Pulmonary artery endothelial cell (primary cell): ENCODE results near the gene ABCC9. TPM values are rescaled to one million over a fixed set of nuclear protein-coding genes. Genes with fewer than 3 reads are reported as not detected.

Source experiments
- DNase-seq: peaks from one replicate; pipeline ENCODE4 v3.0.0-alpha.2; 2011; ENCODE audit warnings: low read depth, low spot score
- total RNA-seq: library from RNA; depleted of rRNA; stranded (reverse); fragments of >200 nt; gene quantifications from 2 replicates; pipeline ENCODE4 v1.2.3, GENCODE V29; 2014

ABCC9 gene
- under 0.01 TPM in 1 of 2 replicates, not detected in the other for total RNA-seq

- no peak for DNase-seq
Observed at GRCh38 chr12:21940549-21941505, at the start of gene ABCC9. Gene ABCC9, minus strand, starts transcription at chr12:21941426. Its CDS starts 4,752 bp downstream, at chr12:21936674.

GRCh38 chr12:21989819-21990412, 48.7 kb upstream of the ABCC9 start:
- DNase-seq, result no peak

- no peak for DNase-seq
Observed at GRCh38 chr12:21988619-21989018, 47.4 kb upstream of the ABCC9 start.

GRCh38 chr12:21987755-21988154, 46.5 kb upstream of the ABCC9 start:
- no peak for DNase-seq

DNA sequence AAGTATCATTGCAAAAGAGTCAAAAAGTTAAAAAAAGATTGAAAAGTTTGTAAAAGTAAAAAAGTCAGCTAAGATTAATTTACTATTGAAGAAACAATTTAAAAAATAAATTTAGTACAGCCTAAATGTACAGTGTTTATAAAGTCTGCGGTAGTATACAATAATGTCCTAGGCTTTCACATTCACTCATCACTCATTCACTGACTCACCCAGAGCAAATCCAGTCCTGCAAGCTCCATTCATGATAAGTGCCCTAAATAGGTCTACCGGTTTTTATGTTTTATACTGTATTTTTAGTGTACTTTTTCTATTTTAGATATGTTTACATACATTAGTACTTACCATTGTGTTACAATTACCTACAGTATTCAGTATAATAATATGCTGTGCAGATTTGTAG, 43.9 kb upstream of the ABCC9 start:
- DNase-seq, result no peak

DNA sequence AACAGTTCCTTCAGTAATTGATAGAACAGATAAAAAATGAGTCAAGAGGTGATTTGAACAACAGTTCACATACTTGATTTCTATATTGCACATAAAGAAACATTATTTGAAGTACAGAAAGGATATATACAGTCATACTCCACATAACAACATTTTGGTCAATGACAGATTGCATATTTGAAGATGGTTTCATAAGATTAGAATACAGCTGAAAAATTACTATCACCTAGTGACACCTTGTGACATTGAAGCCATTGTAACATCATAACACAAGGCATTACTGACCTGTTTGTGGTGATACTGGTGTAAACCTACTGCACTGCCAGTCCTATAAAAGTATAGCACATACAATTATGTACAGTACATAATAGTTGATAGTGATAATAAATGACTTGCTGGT, 43.1 kb upstream of the ABCC9 start:
- no peak for DNase-seq

DNA sequence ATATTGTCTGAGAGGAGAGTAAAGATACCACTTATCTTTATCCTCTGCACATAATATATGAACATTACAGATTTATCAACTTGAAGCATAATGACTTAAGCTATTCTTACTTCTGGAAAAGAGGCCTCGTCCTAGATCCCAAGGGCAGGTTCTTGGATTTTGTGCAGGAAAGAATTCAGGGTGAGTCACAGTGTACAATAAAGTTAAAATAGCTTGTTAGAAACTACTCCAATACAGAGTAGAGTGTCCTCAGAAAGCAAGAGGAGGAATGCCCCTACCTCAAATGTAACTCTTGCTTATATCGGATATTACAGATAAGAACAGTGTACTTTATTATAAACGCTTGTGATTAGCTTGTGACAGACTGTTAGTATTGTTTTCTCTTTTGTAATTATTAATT, 41.9 kb upstream of the ABCC9 start:
- DNase-seq, result no peak

- DNase-seq, result no peak
Observed at GRCh38 chr12:21980544-21980943, 39.3 kb upstream of the ABCC9 start.

DNA sequence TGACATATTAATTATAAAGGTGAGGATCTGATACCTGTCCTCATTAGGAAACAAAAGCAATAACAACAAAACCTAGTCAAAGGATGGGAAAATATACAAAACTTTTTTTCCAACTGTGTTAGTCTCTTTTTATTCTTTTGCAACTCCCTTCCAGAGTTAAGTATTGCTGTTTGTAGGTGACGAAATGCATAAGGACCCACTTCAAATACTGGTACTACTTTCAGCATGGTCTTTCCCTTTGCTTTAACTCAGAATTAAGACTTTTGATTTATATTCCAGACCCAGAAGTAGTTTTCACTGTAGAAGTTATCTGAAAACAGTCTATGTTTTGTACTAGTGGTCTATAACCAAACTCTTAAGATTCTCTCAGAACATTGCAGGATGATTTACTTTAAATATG, 34.1 kb upstream of the ABCC9 start:
- DNase-seq, result no peak

- DNase-seq, result no peak
Observed at GRCh38 chr12:21973221-21973620, 32.0 kb upstream of the ABCC9 start.

DNA sequence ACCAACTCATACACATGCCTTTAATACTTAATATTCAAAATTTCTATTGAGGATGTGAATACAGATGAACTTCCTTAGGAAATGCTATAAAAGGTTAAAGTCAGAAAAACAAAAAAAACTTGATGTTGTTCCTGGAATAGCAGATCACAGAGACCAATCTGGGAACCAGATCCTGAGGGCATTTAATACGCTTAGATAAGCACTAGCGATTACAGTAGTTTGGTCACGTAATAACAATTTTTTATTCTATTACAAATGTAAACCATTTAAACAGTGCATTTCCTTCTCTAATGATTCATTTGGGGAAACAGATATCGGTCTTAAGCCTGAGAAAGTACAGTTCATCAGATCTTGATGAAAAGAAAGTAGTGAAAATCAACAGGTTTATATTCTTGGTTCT, 30.8 kb upstream of the ABCC9 start:
- DNase-seq, result no peak

GRCh38 chr12:21971344-21971743, 30.1 kb upstream of the ABCC9 start:
- no peak for DNase-seq

DNA sequence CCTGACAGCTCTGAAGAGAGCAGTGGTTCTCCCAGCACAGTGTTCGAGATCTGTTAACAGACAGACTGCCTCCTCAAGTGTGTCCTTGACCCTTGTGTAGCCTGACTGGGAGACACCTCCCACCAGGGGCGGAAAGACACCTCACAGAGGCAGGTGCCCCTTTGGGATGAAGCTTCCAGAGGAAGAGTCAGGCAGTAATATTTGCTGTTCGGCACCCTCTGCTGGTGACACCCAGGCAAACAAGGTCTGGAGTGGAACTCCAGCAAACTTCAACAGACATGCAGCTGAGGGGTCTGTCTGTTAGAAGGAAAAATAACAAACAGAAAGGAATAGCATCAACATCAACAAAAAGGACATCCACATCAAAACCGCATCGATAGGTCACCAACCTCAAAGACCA, 21.6 kb upstream of the ABCC9 start:
- DNase-seq, result no peak

DNA sequence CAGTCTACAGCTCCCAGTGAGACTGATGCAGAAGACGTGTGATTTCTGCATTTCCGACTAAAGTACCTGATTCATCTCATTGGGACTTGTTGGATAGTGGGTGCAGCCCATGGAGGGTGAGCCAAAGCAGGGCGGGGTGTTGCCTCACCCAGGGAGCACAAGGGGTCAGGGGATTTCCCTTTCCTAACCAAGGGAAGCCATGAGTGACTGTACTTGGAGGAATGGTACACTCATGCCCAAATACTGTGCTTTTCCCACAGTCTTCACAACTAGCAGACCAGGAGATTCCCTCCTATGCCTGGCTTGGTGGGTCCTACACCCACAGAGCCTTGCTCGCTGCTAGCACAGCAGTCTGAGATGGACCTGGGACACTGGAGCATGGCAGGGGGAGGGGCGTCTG, 21.0 kb upstream of the ABCC9 start:
- DNase-seq, result no peak

- DNase-seq, result no peak
Observed at GRCh38 chr12:21950649-21951048, 9.4 kb upstream of the ABCC9 start.

GRCh38 chr12:21949036-21949435, 7.8 kb upstream of the ABCC9 start:
- DNase-seq, result no peak

DNA sequence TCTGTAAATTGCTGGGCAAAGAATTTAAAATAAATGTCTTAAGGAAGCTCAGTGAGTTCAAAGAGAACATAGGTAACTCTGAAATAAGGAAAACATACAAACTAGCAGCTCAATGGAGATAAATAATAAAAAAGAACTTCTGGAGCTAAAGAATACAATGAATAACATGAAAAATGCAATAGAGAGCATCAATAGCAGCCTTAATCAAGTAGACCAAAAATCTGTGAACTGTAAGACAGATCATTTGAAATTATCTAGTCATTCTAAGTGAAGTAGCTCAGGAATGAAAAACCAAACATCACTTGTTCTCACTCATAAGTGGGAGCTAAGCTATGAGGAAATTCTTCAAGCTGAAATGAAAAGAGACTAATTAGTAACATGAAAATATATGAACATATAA, 5.8 kb upstream of the ABCC9 start:
- no peak for DNase-seq

DNA sequence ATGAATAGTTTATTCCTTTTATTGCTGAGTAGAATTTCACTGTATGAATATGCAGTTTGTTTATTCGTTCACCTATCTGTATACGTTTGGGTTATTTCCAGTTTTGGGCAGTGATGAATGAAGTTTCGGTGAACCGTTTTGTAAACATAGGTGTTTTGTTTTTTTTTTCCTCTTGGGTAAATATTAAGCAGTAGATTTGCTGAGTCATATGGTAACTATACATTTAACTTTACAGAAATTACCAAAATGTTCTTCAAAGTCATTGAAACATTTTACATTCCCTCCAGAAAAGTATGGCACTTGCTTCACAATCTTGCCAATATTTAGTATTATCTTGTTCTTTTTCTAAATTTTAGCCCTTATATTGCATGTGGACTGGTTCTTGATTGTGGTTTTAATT, 3.8 kb upstream of the ABCC9 start:
- DNase-seq, result no peak

DNA sequence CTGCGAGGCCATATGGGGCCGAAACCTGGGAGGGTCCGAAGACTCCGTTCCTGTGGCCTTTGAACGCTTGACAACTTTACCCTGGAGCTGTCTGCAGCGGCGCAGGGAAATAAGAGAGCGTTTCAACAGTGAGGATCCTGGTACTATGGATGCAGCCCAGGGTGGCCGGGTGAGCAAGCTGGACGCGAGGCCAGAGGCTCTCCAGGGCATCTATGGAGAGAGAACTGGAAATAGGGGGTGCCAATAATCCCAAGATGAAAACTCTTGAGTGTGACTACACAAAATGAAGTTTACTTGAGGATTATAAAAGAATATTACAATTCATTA, 1.1 kb upstream of the ABCC9 start:
- DNase-seq, result no peak

DNA sequence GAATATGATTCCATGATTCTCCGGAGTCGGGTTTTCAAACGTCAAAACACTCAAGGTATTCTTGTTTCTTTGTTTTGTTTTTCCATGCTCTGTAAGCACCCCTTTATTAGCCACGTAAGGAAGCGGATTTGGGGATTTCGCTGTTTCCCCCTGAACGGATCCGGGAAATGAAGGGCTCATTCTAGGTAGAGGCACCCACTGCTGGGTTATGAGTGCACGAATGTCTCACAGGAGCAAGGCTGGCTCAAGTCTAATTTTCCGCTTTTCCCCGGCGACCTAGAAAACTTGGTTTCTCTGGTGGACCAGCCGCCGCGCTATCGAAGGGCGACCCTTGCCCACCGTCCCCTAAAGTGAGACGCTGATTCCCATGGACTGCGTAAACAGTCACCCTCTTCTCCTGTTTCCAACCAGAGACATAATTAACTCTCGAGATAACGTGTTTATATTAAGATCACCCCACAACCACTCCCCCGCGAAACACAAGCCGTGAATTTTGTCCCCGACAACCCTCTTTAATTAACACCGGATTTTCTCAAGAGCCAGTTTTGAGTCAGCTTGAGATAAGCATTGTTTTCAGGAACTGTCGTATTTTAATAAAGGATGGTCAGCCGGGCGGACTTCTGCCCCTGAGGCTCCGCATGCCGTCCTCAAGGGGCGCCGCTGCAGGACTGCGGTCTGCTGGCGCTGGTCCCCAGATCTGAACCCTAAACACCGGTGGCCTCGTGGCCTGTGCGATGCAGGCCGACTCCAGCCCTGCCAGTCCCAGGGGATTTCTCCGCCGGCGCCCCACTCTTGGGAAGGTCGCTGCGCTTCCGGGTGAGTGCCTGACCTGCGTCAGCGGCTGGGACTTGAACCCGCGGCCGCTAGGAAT, 515 bp upstream of the ABCC9 start:
- DNase-seq, result no peak

DNA sequence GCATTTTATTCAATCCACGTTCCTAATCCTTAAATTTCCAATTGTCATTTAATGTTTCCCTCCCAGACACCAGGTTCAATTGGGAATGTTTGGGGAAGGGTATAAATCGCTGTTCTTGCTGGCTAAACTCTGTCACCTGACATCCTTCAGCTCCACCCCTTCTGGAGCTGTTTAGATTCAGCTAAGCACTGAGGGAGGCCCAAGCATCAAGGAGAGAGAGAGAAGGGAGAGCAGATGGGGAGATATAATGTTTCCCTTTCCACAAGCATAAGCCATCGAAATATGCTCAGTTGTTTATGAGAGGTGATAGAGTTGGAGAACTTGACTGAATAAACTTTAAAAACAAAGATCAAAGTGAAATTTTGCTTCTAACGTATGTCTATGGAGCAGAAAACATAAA, 1.8 kb downstream of the ABCC9 start:
- DNase-seq, result no peak

DNA sequence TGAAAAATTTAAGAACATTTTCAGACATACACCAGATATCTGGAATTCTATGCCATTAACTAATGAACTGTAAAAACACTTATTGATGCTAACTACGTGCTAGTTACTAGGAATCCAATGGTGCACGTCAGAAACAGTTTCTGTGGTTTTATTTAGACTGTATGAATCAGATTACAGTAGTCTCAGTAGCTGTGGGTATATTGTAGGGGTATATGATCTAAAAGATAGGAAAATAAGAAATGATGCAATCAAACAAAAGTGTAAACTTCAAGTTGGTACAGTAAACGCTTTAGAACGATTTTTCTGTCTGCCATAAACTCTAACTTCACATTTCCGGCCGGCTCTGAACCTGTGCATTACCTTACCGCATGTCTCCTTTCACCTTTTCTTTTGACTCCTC, 2.3 kb downstream of the ABCC9 start:
- no peak for DNase-seq
